ENCODE results near the gene GRB2. TPM values are rescaled to one million over a fixed set of nuclear protein-coding genes. Genes with fewer than 3 reads are reported as not detected.
"Not testable (repeated sequence)": the region's sequence is repeated elsewhere in the genome, so short reads cannot be mapped to it uniquely, and the experiment has no call there.

Gene GRB2
- 71.9 and 121 TPM in 2 replicates for total RNA-seq

GRCh38 chr17:75405365-75406221 lies at the start of gene GRB2:
Gene GRB2 (minus strand): TSS chr17:75405678. CDS start chr17:75393628, 12,050 bp downstream.
- TF ChIP-seq CTCF (IDR thresholded peaks at IDR 0.05; ENCODE audit: insufficient read depth, low read length, poor library complexity, severe bottlenecking), result no peak
- H3K27me3 ChIP-seq (ENCODE audit: control insufficient read depth, insufficient read depth, low read length), result peaks cover 2% of the 10 kb centered on the region
- no peaks in the 10 kb centered on the region for H3K36me3 ChIP-seq (ENCODE audit: control insufficient read depth, insufficient read depth, low read length)
- peak within 1 kb of the TSS; percentile 97 for H3K4me3 ChIP-seq (ENCODE audit: low read depth, low read length)
- DNase-seq (ENCODE audit: low read depth), result peak; percentile 77

- not testable (repeated sequence) for H3K27me3 ChIP-seq (ENCODE audit: control insufficient read depth, insufficient read depth, low read length); H3K4me3 ChIP-seq (ENCODE audit: low read depth, low read length); DNase-seq (ENCODE audit: low read depth); H3K36me3 ChIP-seq (ENCODE audit: control insufficient read depth, insufficient read depth, low read length)
Observed at GRCh38 chr17:75454672-75455071, 49.2 kb upstream of the GRB2 start.

- no peak for TF ChIP-seq CTCF (IDR thresholded peaks at IDR 0.05; ENCODE audit: insufficient read depth, low read length, poor library complexity, severe bottlenecking)
- no peak for DNase-seq (ENCODE audit: low read depth)
Observed at GRCh38 chr17:75454193-75454592, 48.7 kb upstream of the GRB2 start.

GRCh38 chr17:75450270-75450669 lies 44.8 kb upstream of the GRB2 start:
- TF ChIP-seq CTCF (IDR thresholded peaks at IDR 0.05; ENCODE audit: insufficient read depth, low read length, poor library complexity, severe bottlenecking), result no peak
- Histone ChIP-seq H3K36me3 (ENCODE audit: control insufficient read depth, insufficient read depth, low read length) (no peaks in the 10 kb centered on the region), H3K27me3 (ENCODE audit: control insufficient read depth, insufficient read depth, low read length) (no peaks in the 10 kb centered on the region), H3K4me3 (ENCODE audit: low read depth, low read length) (no peak overlapping the region)
- no peak for DNase-seq (ENCODE audit: low read depth)

More at GRCh38 chr17:75454193-75454592, 48.7 kb upstream of the GRB2 start:
- Histone ChIP-seq H3K4me3 (ENCODE audit: low read depth, low read length) (no peak overlapping the region), H3K36me3 (ENCODE audit: control insufficient read depth, insufficient read depth, low read length) (no peaks in the 10 kb centered on the region), H3K27me3 (ENCODE audit: control insufficient read depth, insufficient read depth, low read length) (no peaks in the 10 kb centered on the region)

- no peaks in the 10 kb centered on the region for H3K36me3 ChIP-seq (ENCODE audit: control insufficient read depth, insufficient read depth, low read length)
- no peaks in the 10 kb centered on the region for H3K27me3 ChIP-seq (ENCODE audit: control insufficient read depth, insufficient read depth, low read length)
- H3K4me3 ChIP-seq (ENCODE audit: low read depth, low read length), result no peak overlapping the region
- DNase-seq (ENCODE audit: low read depth), result no peak
- no peak for TF ChIP-seq CTCF (IDR thresholded peaks at IDR 0.05; ENCODE audit: insufficient read depth, low read length, poor library complexity, severe bottlenecking)
Observed at GRCh38 chr17:75447951-75448856, 42.7 kb upstream of the GRB2 start.

- not testable (repeated sequence) for DNase-seq (ENCODE audit: low read depth); H3K27me3 ChIP-seq (ENCODE audit: control insufficient read depth, insufficient read depth, low read length); H3K4me3 ChIP-seq (ENCODE audit: low read depth, low read length); H3K36me3 ChIP-seq (ENCODE audit: control insufficient read depth, insufficient read depth, low read length)
Observed at GRCh38 chr17:75445896-75446295, 40.4 kb upstream of the GRB2 start.

All from kidney epithelial cell (primary cell).